NCI-H2227 (cell line): ENCODE measurements around the gene HDC.

Experiments
- DNase-seq: peaks from one replicate; lab custom pipeline; 2025; ENCODE audit not compliant: unreplicated experiment; lab: John Stamatoyannopoulos, UW

The HDC gene

GRCh38 chr15:50228866-50229265 lies 36.7 kb downstream of the HDC start:
- no peak for DNase-seq

GRCh38 chr15:50227076-50227475 lies 38.5 kb downstream of the HDC start:
- no peak for DNase-seq

DNA sequence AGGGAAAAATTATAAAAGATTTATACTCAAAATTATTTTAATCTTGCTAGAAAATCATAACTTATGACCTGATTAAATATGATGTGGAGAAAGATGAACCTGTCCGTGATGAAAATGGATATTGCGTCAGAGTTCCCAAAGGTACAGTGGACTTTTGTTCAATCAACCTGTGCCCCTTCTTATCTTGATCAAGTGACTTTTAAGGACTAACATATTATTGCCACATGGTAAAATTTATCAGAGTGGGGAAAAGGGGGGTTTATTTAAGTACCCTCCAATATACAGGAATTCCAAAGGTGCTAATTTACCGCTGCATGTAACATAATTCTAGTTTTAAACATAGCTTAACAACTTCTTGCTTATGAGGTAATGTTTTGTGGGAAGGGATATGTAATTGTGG lies 39.6 kb downstream of the HDC start:
- no peak for DNase-seq

DNA sequence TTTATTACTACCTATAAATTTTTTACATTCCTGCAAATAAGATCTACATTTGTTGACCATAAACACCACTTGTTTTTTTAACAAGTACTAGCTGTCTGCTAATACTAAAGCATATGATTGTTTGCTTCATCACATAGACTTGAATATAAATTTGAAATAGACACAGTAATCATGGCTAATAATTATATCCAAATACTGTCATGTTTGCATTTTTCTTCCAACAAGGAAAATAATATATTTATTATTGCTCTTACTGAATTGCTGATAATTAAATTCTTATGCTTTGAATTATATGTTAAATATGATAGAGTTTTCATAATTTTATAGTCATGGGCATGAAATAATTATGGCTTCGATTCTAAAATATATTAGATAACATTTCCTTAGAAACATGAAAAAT lies 40.5 kb downstream of the HDC start:
- no peak for DNase-seq

DNA sequence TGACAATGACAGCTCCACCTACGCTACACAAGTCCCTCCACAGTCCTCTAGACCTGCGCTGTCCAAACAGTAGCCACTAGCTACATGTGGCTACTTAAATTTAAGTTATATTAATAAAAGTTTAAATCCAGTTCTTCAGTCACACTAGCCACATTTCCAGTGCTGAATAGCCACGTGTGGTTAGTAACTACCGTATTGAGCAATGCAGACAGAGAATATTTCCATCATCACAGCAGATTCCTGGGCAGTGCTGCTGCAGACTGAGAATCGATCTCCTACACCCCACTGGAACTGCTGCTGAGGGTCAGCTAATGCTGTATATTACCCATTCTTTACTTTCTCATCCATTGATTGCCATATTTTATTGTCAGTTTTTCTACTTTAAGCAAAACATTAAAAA lies 40.9 kb downstream of the HDC start:
- DNase-seq = no peak

- DNase-seq = no peak
These were observed 43.3 kb downstream of the HDC start for GRCh38 chr15:50222181-50222580.

GRCh38 chr15:50219820-50220219 lies 45.7 kb downstream of the HDC start:
- no peak for DNase-seq

- DNase-seq = no peak
These were observed 46.8 kb downstream of the HDC start for GRCh38 chr15:50218691-50219090.

- DNase-seq = no peak
These were observed 47.2 kb downstream of the HDC start for GRCh38 chr15:50218291-50218690.

GRCh38 chr15:50210462-50211157 lies 54.9 kb downstream of the HDC start:
- DNase-seq = no peak

DNA sequence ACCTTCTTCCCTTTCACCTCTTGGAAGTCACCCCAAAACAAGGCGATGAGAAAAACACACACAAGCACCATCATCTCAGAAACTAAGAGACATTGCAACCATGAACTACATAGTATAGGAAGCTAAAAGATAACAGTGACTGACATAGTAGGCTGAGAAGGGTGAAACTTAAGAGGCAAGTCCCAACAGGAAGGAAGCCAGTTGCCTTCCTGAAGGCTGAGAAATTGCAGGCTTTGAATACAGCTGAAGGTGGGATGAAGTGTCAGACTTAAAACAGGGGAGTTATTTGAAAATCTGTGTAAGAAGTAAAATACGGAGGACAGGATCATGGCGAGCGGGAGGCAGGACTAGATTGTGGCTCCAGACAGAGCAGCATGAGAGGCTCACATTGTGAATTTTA lies 55.7 kb downstream of the HDC start:
- no peak for DNase-seq

DNA sequence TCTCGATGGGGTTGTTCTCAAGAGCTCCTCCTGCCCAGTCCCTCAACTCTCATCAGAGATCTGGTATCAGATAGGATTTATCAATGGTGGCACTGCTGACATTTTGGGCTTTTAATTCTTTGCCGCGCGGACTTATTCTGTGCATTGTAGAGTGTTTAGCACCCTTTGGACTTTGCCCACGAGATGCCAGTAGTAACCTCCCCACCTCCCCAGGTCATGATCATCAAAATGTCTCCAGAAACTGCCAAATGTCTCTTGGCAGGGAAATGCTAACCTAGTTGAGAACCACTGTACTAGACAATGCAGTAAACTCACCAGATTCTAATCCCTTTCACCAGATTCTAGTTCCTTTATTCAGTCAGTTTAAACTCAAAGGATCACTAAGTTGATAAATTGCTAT lies 59.5 kb downstream of the HDC start:
- no peak for DNase-seq

DNA sequence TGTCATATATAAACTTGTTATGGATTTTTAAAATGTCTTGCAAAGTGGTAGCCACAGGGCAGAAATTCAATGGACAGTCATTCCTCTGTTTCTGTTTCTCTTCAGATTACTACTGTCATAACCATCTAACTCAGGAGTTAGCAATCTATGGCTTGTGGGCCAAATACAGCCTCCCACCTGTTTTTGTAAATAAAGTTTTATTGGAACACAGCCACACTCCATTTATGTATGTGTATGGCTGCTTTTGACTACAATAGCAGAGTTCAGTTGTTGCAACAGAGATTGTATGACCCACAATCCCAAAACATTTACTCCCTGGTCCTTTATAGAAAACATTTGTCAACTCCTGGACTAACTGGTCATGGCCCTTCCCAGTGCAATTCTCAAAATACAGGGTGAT lies 63.5 kb downstream of the HDC start:
- no peak for DNase-seq

GRCh38 chr15:50192926-50193620 lies 72.5 kb downstream of the HDC start:
- DNase-seq = no peak

- no peak for DNase-seq
These were observed 73.4 kb downstream of the HDC start for GRCh38 chr15:50192164-50192563.
